RWPE2 (cell line): ENCODE data around the gene DROSHA.
A peak's percentile ranks its signal among the peaks of the same experiment; 100 is the strongest.

ENCODE experiments used
- ATAC-seq: fragments of 200-7000 bp; cut with Tn5 transposase; 3 replicates; pipeline ENCODE4 v1.9.1; 2021; ENCODE audit warnings: low read depth
- DNase-seq: peaks from one replicate; pipeline ENCODE4 v3.0.0-alpha.2; 2020; ENCODE audit warnings: low spot score
- H3K27ac ChIP-seq: fragments of 450-650 bp; 2 replicates; pipeline ENCODE4 v1.5.1; 2017; ENCODE audit warnings: mild to moderate bottlenecking; ENCODE audit not compliant: poor library complexity, severe bottlenecking
- H3K27me3 ChIP-seq: fragments of 250-450 bp; sonication (Bioruptor Pico); 2 replicates; pipeline ENCODE4 v1.5.1; 2021; ENCODE audit warnings: mild to moderate bottlenecking, moderate library complexity; ENCODE audit not compliant: insufficient read depth, poor library complexity, severe bottlenecking
- H3K36me3 ChIP-seq: fragments of 250-450 bp; sonication (Bioruptor Pico); 2 replicates; pipeline ENCODE4 v1.5.1; 2020; ENCODE audit warnings: low read depth, mild to moderate bottlenecking, moderate library complexity
- H3K4me1 ChIP-seq: fragments of 250-450 bp; sonication (Bioruptor Pico); 2 replicates; pipeline ENCODE4 v1.5.1; 2021; ENCODE audit warnings: mild to moderate bottlenecking, moderate library complexity; ENCODE audit not compliant: insufficient read depth, poor library complexity, severe bottlenecking
- H3K4me3 ChIP-seq: fragments of 250-450 bp; sonication (Bioruptor Pico); 2 replicates; pipeline ENCODE4 v1.5.1; 2021; ENCODE audit warnings: mild to moderate bottlenecking, moderate library complexity; ENCODE audit not compliant: severe bottlenecking
- H3K9me3 ChIP-seq: fragments of 250-450 bp; sonication (Bioruptor Pico); 2 replicates; pipeline ENCODE4 v1.5.1; 2021; ENCODE audit warnings: mild to moderate bottlenecking, moderate library complexity; ENCODE audit not compliant: severe bottlenecking
- TF ChIP-seq, protein P1 (sequence below): fragments of 450-650 bp; IDR thresholded peaks from one replicate; pipeline ENCODE4 v1.5.1; 2017; ENCODE audit warnings: mild to moderate bottlenecking, moderate library complexity; ENCODE audit not compliant: poor library complexity, severe bottlenecking

The DROSHA gene

DNA sequence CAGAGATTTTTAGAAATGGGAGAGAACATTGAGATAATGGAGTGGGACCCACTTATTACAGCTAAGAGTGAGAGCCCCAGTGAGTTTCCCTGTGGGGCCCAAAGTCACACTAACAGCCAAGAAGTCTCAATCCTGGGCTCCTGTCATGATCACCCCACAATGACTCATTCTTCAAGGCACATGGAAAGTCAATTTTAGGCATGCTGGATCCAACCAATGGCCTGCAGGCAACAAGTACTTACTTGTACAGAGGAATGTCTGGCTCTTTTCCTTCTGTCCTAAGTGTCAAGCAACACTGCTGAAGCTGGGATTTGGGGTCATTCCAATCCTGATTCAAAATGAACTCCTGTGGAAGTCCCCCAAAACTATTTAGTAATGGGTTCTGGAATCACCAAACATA lies 123.1 kb downstream of the DROSHA start:
- DNase-seq (peak; percentile 79), ATAC-seq (peak; percentile 83)
- peak overlapping the region; percentile 80 for H3K27ac ChIP-seq
- no peak overlapping the region for H3K4me3 ChIP-seq
- H3K4me1 ChIP-seq, result peaks cover 43% of the 10 kb centered on the region
- no peaks in the 10 kb centered on the region for H3K9me3 ChIP-seq
- H3K36me3 ChIP-seq, result peaks cover 82% of the 10 kb centered on the region
- TF ChIP-seq, protein P1, sequence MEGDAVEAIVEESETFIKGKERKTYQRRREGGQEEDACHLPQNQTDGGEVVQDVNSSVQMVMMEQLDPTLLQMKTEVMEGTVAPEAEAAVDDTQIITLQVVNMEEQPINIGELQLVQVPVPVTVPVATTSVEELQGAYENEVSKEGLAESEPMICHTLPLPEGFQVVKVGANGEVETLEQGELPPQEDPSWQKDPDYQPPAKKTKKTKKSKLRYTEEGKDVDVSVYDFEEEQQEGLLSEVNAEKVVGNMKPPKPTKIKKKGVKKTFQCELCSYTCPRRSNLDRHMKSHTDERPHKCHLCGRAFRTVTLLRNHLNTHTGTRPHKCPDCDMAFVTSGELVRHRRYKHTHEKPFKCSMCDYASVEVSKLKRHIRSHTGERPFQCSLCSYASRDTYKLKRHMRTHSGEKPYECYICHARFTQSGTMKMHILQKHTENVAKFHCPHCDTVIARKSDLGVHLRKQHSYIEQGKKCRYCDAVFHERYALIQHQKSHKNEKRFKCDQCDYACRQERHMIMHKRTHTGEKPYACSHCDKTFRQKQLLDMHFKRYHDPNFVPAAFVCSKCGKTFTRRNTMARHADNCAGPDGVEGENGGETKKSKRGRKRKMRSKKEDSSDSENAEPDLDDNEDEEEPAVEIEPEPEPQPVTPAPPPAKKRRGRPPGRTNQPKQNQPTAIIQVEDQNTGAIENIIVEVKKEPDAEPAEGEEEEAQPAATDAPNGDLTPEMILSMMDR, result no peak
- H3K27me3 ChIP-seq, result no peaks in the 10 kb centered on the region

DNA sequence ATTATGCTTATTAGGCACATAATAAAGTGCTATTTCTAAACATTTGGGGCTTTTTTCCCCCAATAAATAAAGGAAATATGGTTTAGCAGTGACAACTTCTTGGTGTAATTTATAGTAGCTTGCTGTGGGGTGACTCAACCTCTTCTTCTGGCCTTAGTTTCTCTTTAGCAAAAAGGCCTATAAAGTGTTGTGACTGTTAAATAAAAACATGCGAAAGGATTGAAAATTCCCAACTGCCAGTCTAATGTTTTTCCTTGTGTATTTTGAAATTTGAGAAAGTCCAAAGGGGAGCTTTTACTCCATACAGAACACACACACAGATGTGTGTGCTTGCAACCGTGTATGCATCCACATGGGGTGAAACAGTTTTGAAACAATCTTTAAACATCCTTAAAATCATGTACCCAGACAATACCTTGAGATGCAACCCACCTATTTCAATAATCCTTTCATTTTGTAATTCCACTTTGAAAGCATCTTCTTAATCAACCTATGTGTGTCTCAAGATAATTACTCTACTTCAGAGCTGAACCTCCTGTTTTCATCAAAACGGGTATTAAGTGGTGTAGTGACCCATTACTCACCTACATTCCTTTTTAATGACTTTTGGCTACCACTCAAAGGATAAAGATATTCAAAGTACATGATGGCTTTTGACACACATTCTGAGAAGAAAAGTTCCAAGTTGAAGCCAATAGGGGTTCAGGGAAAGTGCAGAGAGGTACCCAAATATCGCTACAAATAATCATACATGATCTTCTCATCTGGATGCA lies 123.8 kb downstream of the DROSHA start:
- Histone ChIP-seq H3K9me3 (no peaks in the 10 kb centered on the region), H3K4me1 (peaks cover 35% of the 10 kb centered on the region), H3K4me3 (no peak overlapping the region), H3K27me3 (no peaks in the 10 kb centered on the region), H3K36me3 (peaks cover 90% of the 10 kb centered on the region), H3K27ac (peak overlapping the region; percentile 80)
- DNase-seq, result no peak
- TF ChIP-seq, protein P1, result no peak
- peak; percentile 76 for ATAC-seq

DNA sequence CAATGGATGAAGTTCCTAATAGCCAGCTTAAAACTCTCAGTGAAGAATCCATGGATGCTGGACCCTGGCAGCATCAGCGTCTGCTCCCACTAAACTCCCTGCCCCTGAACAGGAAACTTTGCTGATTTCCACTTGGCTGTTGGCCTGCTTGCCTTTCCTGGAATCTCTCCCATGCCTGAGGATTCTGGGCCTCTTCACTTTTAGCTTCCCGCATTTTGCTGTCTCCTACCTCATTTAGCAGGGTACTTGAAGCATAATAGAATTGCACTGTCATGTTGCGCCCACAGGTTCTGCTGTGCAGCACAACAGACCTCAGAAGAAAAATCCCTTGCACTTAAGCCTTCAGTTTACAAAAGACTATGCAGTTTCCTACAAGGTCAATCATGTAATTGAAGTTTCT lies 127.6 kb downstream of the DROSHA start:
- DNase-seq, result no peak
- TF ChIP-seq, protein P1, result no peak
- Histone ChIP-seq H3K36me3 (peaks cover 80% of the 10 kb centered on the region), H3K9me3 (no peaks in the 10 kb centered on the region), H3K27me3 (no peaks in the 10 kb centered on the region), H3K27ac (no peak overlapping the region), H3K4me3 (no peak overlapping the region), H3K4me1 (peaks cover 18% of the 10 kb centered on the region)
- no peak for ATAC-seq

DNA sequence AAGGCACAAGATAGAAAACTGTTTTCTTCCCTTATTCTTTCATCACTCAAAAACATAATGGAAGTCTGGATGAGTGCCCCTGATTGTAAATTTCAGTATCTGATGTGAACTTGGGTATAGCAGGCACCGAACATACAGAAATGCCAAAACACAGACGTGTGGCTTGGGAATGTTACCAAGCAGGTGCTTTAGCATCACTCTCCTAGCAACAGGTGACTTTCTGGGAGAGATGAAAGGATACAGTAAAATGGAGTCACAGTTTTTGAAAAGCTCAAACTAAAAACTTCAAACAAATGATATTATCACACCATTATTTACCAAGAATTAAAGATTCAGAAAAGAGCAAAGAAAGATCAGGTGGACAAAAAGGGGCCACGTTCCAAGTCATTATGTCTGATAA lies 130.2 kb downstream of the DROSHA start:
- ATAC-seq (no peak), DNase-seq (no peak)
- Histone ChIP-seq H3K27ac (no peak overlapping the region), H3K27me3 (no peaks in the 10 kb centered on the region), H3K4me1 (no peaks in the 10 kb centered on the region), H3K9me3 (no peaks in the 10 kb centered on the region), H3K4me3 (no peak overlapping the region), H3K36me3 (peaks cover 58% of the 10 kb centered on the region)
- TF ChIP-seq, protein P1, result no peak

DNA sequence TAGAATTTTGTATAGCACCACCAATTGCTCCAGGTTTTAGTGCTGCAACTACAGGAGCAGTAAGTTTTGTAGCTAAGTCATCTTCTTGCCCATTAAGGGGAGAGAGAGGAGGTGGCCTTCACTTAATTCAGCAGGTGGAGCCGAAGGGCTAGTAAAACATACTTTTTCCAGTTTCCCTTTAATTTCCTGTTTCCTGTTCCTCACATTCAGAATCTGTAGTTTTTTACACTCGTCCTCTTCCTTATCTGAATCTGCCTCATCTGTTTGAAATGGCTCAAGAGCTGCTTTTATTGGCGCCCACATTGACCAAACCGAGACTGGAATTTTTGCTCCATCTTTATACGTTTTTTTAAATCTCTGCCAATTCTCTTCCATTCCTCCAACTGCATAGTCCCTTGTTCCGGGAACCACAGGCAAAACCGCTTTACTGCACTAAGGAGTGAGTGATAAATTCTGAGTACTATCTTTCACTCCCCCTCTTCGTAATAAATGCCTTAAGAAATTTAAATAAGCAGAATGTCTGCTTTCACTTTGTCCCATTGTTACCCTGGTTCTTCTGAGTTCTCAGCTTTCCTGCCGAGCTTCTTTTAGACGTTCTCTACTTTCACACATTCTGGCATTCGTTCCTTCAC lies 133.9 kb downstream of the DROSHA start:
- no peak for DNase-seq
- ATAC-seq, result no peak
- no peak overlapping the region for H3K27ac ChIP-seq

More for the DNA sequence above, 133.9 kb downstream of the DROSHA start:
- no peaks in the 10 kb centered on the region for H3K27me3 ChIP-seq
- H3K9me3 ChIP-seq, result no peaks in the 10 kb centered on the region
- no peaks in the 10 kb centered on the region for H3K4me1 ChIP-seq
- no peak overlapping the region for H3K4me3 ChIP-seq
- TF ChIP-seq, protein P1, result peak; percentile 30
- H3K36me3 ChIP-seq, result peaks cover 23% of the 10 kb centered on the region; the same call in 1 of the 2 replicates
